ENCODE data around the gene WNT11.

Gene WNT11

DNA sequence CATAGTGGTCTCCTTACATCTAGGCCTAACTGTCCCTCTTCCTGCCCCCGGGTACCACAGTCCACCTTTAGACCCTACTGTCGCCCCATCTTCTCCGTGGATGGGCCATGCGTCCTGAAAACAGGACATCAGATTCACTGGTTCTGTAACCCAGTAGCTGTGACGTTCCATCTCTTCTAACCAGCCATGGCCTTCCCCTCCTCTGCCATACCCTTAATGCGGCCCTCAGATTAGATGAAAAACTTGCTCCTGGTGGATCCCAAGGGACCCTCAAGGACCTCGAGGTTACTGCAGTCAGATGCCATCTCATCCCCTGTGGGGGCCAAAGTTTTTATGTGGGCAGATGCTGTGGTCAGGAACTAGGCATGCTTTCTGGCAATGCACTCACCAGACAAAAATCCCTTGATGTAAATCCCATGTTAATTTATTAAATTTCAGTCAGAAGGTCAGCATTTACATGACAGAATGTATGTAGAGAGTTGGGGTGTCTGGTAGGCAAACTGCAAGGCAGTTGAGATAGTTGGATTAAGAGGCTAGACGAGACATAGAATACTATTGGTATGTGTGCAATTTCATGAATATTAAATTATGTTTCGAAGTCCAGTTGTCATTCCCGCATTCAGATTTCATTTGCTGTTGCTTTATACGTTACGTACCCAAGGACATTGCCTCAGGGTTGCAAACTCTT, 64.3 kb downstream of the WNT11 start:
- no peaks in the 10 kb centered on the region for H3K9me3 Mint-ChIP-seq
- ATAC-seq (replicated peaks; ENCODE audit: extremely low read depth, poor library complexity, severe bottlenecking) = no peak
- peaks cover 13% of the 10 kb centered on the region for H3K36me3 Mint-ChIP-seq (ENCODE audit: insufficient read depth)
- H3K27me3 Mint-ChIP-seq = no peaks in the 10 kb centered on the region
- H3K4me3 Mint-ChIP-seq = no peak overlapping the region
- H3K27ac Mint-ChIP-seq (ENCODE audit: low read depth) = no peak overlapping the region
- H3K4me1 Mint-ChIP-seq = no peaks in the 10 kb centered on the region
- no peak for DNase-seq (ENCODE audit: low spot score in 2 of 2)

DNA sequence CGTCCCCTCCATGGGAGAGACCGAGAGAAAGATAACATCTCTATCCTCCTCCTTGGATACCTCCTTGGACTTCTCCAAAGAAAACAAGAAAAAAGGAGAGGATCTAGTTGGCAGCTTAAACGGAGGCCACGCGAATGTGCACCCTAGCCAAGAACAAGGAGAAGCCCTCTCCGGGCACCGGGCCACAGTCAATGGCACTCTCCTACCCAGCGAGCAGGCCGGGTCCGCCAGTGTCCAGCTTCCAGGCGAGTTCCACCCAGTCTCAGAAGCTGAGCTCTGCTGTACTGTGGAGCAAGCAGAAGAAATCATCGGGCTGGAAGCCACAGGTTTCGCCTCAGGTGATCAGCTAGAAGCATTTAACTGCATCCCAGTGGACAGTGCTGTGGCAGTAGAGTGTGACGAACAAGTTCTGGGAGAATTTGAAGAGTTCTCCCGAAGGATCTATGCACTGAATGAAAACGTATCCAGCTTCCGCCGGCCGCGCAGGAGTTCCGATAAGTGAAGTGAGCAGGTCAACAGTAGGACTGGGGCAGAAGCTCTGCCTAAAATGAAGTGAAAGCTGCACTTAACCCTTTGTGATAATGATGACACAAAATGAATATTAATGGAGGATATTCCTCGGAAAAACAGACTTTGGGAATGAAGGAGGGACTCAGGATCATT, 65.3 kb downstream of the WNT11 start:
- Mint-ChIP-seq H3K4me1 (no peaks in the 10 kb centered on the region), H3K27me3 (no peaks in the 10 kb centered on the region), H3K4me3 (no peak overlapping the region), H3K36me3 (ENCODE audit: insufficient read depth) (peaks cover 13% of the 10 kb centered on the region), H3K9me3 (no peaks in the 10 kb centered on the region), H3K27ac (ENCODE audit: low read depth) (no peak overlapping the region)
- ATAC-seq (replicated peaks; ENCODE audit: extremely low read depth, poor library complexity, severe bottlenecking) (no peak), DNase-seq (ENCODE audit: low spot score in 2 of 2) (no peak)

DNA sequence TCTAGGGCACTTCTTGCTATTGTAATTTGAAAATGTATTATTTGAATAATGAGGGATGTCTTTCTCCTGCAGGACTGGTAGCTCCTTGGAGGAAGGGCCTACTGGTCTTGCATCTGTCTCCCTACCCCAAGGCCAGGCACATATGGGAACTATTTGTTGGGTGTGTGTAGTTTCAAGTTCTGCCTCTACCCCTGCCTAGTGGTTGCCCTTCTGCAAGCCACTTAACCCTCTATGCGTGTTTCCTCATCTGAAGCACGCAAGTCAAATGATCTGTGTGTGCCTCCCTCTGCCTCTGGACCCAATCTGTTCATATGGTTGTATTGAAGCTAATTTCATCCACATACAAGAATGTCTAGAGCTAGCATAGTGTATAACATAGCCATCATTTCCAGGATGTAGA, 67.0 kb downstream of the WNT11 start:
- Mint-ChIP-seq H3K36me3 (ENCODE audit: insufficient read depth) (peaks cover 13% of the 10 kb centered on the region), H3K27ac (ENCODE audit: low read depth) (no peak overlapping the region)
- ATAC-seq (replicated peaks; ENCODE audit: extremely low read depth, poor library complexity, severe bottlenecking) = no peak

More for the DNA sequence above, 67.0 kb downstream of the WNT11 start:
- no peak overlapping the region for H3K4me3 Mint-ChIP-seq
- H3K9me3 Mint-ChIP-seq = no peaks in the 10 kb centered on the region
- no peaks in the 10 kb centered on the region for H3K4me1 Mint-ChIP-seq
- no peak for DNase-seq (ENCODE audit: low spot score in 2 of 2)
- no peaks in the 10 kb centered on the region for H3K27me3 Mint-ChIP-seq
